Natural killer cell (primary cell): ENCODE results near the gene ICAM3. TPM values are rescaled to one million over a fixed set of nuclear protein-coding genes. Genes with fewer than 3 reads are reported as not detected.
A peak's percentile ranks its signal among the peaks of the same experiment; 100 is the strongest.

Source experiments
- ATAC-seq, 3 donors: fragments of 150-1000 bp in 2 of 3; fragments of 200-7000 bp in 1 of 3; cut with Tn5 transposase; 1 replicate in 1 of 3; 2 replicates in 2 of 3; pipeline ENCODE4 v1.10.0; 2021; ENCODE audit warnings: mild to moderate bottlenecking in 2 of 3, moderate library complexity in 2 of 3
- DNase-seq, 2 donors: peaks; one replicate each; pipeline versions ENCODE4 v3.0.0 to v3.0.0-alpha.2; 2013 to 2021; ENCODE audit warnings: mixed read lengths in 1 of 2
- H3K27ac ChIP-seq: one replicate; pipeline ENCODE4 v1.5.1; 2013; ENCODE audit warnings: mild to moderate bottlenecking, low read length
- H3K27me3 ChIP-seq: one replicate; pipeline ENCODE4 v1.6.1; 2013; ENCODE audit warnings: low read length; ENCODE audit not compliant: control insufficient read depth, insufficient read depth
- H3K36me3 ChIP-seq: one replicate; pipeline ENCODE4 v1.6.1; 2013; ENCODE audit warnings: low read length; ENCODE audit not compliant: control insufficient read depth, insufficient read depth
- H3K4me1 ChIP-seq: one replicate; pipeline ENCODE4 v1.6.1; 2013; ENCODE audit warnings: low read length; ENCODE audit not compliant: control insufficient read depth, insufficient read depth
- H3K4me3 ChIP-seq: one replicate; pipeline ENCODE4 v1.5.1; 2013; ENCODE audit warnings: low read length
- H3K9me3 ChIP-seq: one replicate; pipeline ENCODE4 v1.6.1; 2013; ENCODE audit warnings: low read length; ENCODE audit not compliant: control insufficient read depth, insufficient read depth
- H3K27ac Mint-ChIP-seq, 2 donors: one replicate each; pipeline ENCODE4 v1.8.0; 2022; ENCODE audit warnings: mild to moderate bottlenecking in 2 of 2, mixed read lengths in 2 of 2, moderate library complexity in 1 of 2
- H3K27me3 Mint-ChIP-seq, 2 donors: one replicate each; pipeline ENCODE4 v1.8.0; 2022; ENCODE audit warnings: low read depth in 2 of 2, mixed read lengths in 2 of 2
- H3K36me3 Mint-ChIP-seq: one replicate; pipeline ENCODE4 v1.8.0; 2022; ENCODE audit warnings: mixed read lengths
- H3K4me1 Mint-ChIP-seq, 2 donors: one replicate each; pipeline ENCODE4 v1.8.0; 2022; ENCODE audit warnings: mixed read lengths in 2 of 2
- H3K4me3 Mint-ChIP-seq: one replicate; pipeline ENCODE4 v1.8.0; 2022; ENCODE audit warnings: mild to moderate bottlenecking, moderate library complexity, mixed read lengths
- H3K9me3 Mint-ChIP-seq, 2 donors: one replicate each; pipeline ENCODE4 v1.8.0; 2022; ENCODE audit warnings: mixed read lengths in 2 of 2
- CTCF ChIP-seq: fragments of 200-600 bp; IDR thresholded peaks from one replicate; pipeline ENCODE4 v1.8.0; 2022; ENCODE audit warnings: antibody characterized with exemption
- WGBS: methylation state at CpG from one replicate; pipeline ENCODE4 v1.1.7; 2013; ENCODE audit warnings: missing lambda C conversion rate; ENCODE audit not compliant: insufficient coverage; 5-methylcytosine and 5-hydroxymethylcytosine counted together
- intact Hi-C: fragments of 100-400 bp; cut with micrococcal nuclease; formaldehyde crosslinking; loops from one replicate; pipeline ENCODE4 v1.14.2; 2022
- total RNA-seq, 4 donors: library from RNA; stranded (reverse); fragments of 120-200 nt in 1 of 4; gene quantifications; one replicate each; pipeline versions ENCODE4 v1.2.3 to v1.2.4, GENCODE V29; 2013 to 2022

ICAM3 gene
- total RNA-seq, 3 donors from 2014 or later (not counting 1 experiment from before 2014, with no cell fraction given): 189 to 224 (median 199) TPM

GRCh38 chr19:10295847-10296591, 43.4 kb downstream of the ICAM3 start:
- Histone ChIP-seq H3K4me3 (peak overlapping the region; percentile 34), H3K27ac (no peak overlapping the region), H3K9me3 (no peaks in the 10 kb centered on the region), H3K4me1 (peaks cover 53% of the 10 kb centered on the region), H3K27me3 (peaks cover 30% of the 10 kb centered on the region), H3K36me3 (no peaks in the 10 kb centered on the region)
- ATAC-seq: no peak
- Mint-ChIP-seq H3K9me3 (no peaks in the 10 kb centered on the region), H3K27me3 (peaks cover 7 to 15% of the 10 kb centered on the region in 2 donors), H3K36me3 (no peaks in the 10 kb centered on the region), H3K4me1 (peaks cover 31 to 41% of the 10 kb centered on the region in 2 donors), H3K4me3 (peak overlapping the region; percentile 89), H3K27ac (peak overlapping the region; percentile 61 to 86)
- intact Hi-C loops: no loop called here
- no peak for TF ChIP-seq CTCF
- no peak for DNase-seq
- 21% methylated on average over 58 of the region's 58 CpGs for WGBS

DNA sequence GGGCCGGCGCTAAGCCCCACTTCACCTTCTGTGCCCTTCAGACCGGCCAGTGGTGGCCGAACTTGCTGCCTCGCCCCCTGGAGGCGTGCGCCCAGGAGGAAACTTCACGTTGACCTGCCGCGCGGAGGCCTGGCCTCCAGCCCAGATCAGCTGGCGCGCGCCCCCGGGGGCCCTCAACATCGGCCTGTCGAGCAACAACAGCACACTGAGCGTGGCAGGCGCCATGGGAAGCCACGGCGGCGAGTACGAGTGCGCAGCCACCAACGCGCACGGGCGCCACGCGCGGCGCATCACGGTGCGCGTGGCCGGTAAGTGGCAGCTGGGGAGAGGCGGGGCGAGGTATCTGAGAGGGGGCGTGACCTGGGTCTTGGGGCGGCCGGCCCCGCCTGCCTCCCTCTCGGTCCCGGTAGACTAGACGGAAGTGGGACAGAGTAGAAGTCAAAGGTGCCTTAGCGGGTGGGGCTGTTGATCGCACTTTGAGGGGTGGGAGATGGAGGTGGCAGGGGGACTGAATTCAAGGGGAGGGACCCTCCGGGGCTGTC, 44.0 kb downstream of the ICAM3 start:
- no peak for TF ChIP-seq CTCF
- Mint-ChIP-seq H3K4me3 (peak overlapping the region; percentile 89), H3K9me3 (no peaks in the 10 kb centered on the region), H3K27ac (peak overlapping the region; percentile 61 to 86), H3K36me3 (no peaks in the 10 kb centered on the region), H3K4me1 (peaks cover 37 to 47% of the 10 kb centered on the region in 2 donors), H3K27me3 (peaks cover 7 to 19% of the 10 kb centered on the region in 2 donors)
- DNase-seq: peak; percentile 70 to 87
- WGBS: under 1% methylated on average over 48 of the region's 48 CpGs
- Histone ChIP-seq H3K4me3 (peak overlapping the region; percentile 34), H3K36me3 (no peaks in the 10 kb centered on the region), H3K27me3 (peaks cover 37% of the 10 kb centered on the region), H3K27ac (no peak overlapping the region), H3K9me3 (no peaks in the 10 kb centered on the region), H3K4me1 (peaks cover 59% of the 10 kb centered on the region)
- ATAC-seq: peak; percentile 73 to 88 (median 73)
- intact Hi-C loops: no loop called here

DNA sequence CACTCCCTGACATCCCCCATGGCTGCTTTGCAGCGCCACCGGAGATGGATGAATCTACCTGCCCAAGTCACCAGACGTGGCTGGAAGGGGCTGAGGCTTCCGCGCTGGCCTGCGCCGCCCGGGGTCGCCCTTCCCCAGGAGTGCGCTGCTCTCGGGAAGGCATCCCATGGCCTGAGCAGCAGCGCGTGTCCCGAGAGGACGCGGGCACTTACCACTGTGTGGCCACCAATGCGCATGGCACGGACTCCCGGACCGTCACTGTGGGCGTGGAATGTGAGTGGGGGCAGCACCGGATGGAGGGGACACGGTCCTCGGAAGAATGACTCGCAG, 45.1 kb downstream of the ICAM3 start:
- peaks cover 45% of the 10 kb centered on the region for H3K27me3 ChIP-seq
- H3K9me3 ChIP-seq: no peaks in the 10 kb centered on the region
- no peak overlapping the region for H3K4me3 ChIP-seq
- WGBS: 38% methylated on average over 25 of the region's 25 CpGs
- no peak overlapping the region for H3K27ac ChIP-seq
- H3K4me1 ChIP-seq: peaks cover 69% of the 10 kb centered on the region
- no peaks in the 10 kb centered on the region for H3K36me3 Mint-ChIP-seq
- peaks cover 41 to 52% of the 10 kb centered on the region in 2 donors for H3K4me1 Mint-ChIP-seq
- DNase-seq (no peak), ATAC-seq (no peak)
- no peaks in the 10 kb centered on the region for H3K9me3 Mint-ChIP-seq
- peak overlapping the region; percentile 89 for H3K4me3 Mint-ChIP-seq
- H3K27ac Mint-ChIP-seq: no peak overlapping the region
- peaks cover 7 to 27% of the 10 kb centered on the region in 2 donors for H3K27me3 Mint-ChIP-seq
- intact Hi-C loops: loop anchor here (5.0 kb wide), 1 partner anchor 218 kb away; no protein-coding TSS in a partner anchor
- no peak for TF ChIP-seq CTCF
- H3K36me3 ChIP-seq: no peaks in the 10 kb centered on the region
